DND-41 (cell line): Measurements from ENCODE around the gene SPATS2L.

Experiments used
- CTCF ChIP-seq: IDR thresholded peaks from 2 replicates; pipeline ENCODE4 v1.5.1; 2012; ENCODE audit warnings: borderline replicate concordance, low read length, moderate library complexity, mild to moderate bottlenecking; ENCODE audit not compliant: poor library complexity, severe bottlenecking; ENCODE audit errors: extremely low read depth
- EZH2 ChIP-seq: IDR thresholded peaks from 3 replicates; pipeline ENCODE4 v1.6.1; 2012; ENCODE audit warnings: borderline replicate concordance, low read depth, mild to moderate bottlenecking, moderate library complexity, low read length, inconsistent platforms; ENCODE audit not compliant: severe bottlenecking

DNA sequence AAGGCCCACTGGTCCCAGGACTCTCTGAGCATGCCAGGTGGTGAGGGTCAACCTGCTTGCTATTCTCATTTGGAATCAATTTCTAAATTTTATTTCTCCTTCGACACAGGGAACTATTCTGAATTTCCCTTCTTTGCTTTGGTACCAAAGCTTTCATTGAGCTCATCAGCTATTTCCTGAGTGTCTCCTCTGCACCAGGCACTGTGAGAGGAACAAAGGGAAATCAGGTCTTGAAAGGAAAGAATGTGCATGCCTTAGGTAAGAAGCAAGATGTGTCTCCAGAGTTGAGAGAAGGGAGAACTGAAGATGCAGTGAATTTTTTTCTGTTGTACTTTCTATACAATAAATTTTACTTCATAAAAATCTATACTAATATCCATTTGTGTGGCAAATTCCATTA lies 17.9 kb downstream of the SPATS2L start:
- TF ChIP-seq CTCF (no peak), EZH2 (no peak)
